Measurements from ENCODE around the gene ARL14EPL. TPM values are rescaled to one million over a fixed set of nuclear protein-coding genes. Genes with fewer than 3 reads are reported as not detected.

Gene ARL14EPL
- total and polyA plus RNA-seq, 8 donors: not detected

- no peaks in the 10 kb centered on the region for H3K4me1 ChIP-seq
- no peaks in the 10 kb centered on the region for H3K9me3 ChIP-seq
- intact Hi-C loops (cut with DNase I): no loop called here
- H3K36me3 ChIP-seq: no peaks in the 10 kb centered on the region
- no peak overlapping the region for H3K4me3 ChIP-seq
- no peak overlapping the region for H3K27ac ChIP-seq
- no peaks in the 10 kb centered on the region for H3K27me3 ChIP-seq
- no peak for DNase-seq
- ATAC-seq: no peak
- TF ChIP-seq CTCF (IDR thresholded peaks at IDR 0.05): no peak
Observed at GRCh38 chr5:116013207-116013785, 19.0 kb upstream of the ARL14EPL start.

GRCh38 chr5:116013936-116014335, 18.3 kb upstream of the ARL14EPL start:
- DNase-seq (no peak), ATAC-seq (no peak)
- H3K4me1 ChIP-seq: no peaks in the 10 kb centered on the region
- no peaks in the 10 kb centered on the region for H3K27me3 ChIP-seq
- intact Hi-C loops (cut with DNase I): no loop called here
- no peaks in the 10 kb centered on the region for H3K9me3 ChIP-seq
- TF ChIP-seq CTCF (IDR thresholded peaks at IDR 0.05): no peak
- no peak overlapping the region for H3K4me3 ChIP-seq
- no peaks in the 10 kb centered on the region for H3K36me3 ChIP-seq
- H3K27ac ChIP-seq: no peak overlapping the region

- Histone ChIP-seq H3K27me3 (no peaks in the 10 kb centered on the region), H3K4me1 (no peaks in the 10 kb centered on the region), H3K27ac (no peak overlapping the region), H3K4me3 (no peak overlapping the region), H3K36me3 (no peaks in the 10 kb centered on the region), H3K9me3 (no peaks in the 10 kb centered on the region)
- no peak for ATAC-seq
- intact Hi-C loops (cut with DNase I): no loop called here
- TF ChIP-seq CTCF (IDR thresholded peaks at IDR 0.05): no peak
- no peak for DNase-seq
Observed at GRCh38 chr5:116023619-116024018, 8.7 kb upstream of the ARL14EPL start.

GRCh38 chr5:116025866-116026265, 6.4 kb upstream of the ARL14EPL start:
- no peak overlapping the region for H3K4me3 ChIP-seq
- no peak for DNase-seq
- no peak for ATAC-seq
- H3K9me3 ChIP-seq: no peaks in the 10 kb centered on the region
- no peaks in the 10 kb centered on the region for H3K36me3 ChIP-seq
- intact Hi-C loops (cut with DNase I): no loop called here
- TF ChIP-seq CTCF (IDR thresholded peaks at IDR 0.05): no peak
- no peaks in the 10 kb centered on the region for H3K4me1 ChIP-seq
- no peaks in the 10 kb centered on the region for H3K27me3 ChIP-seq
- no peak overlapping the region for H3K27ac ChIP-seq

GRCh38 chr5:116032991-116033390, 719 bp downstream of the ARL14EPL start:
- Histone ChIP-seq H3K27ac (no peak overlapping the region), H3K36me3 (no peaks in the 10 kb centered on the region), H3K4me3 (no peak overlapping the region), H3K27me3 (no peaks in the 10 kb centered on the region), H3K4me1 (no peaks in the 10 kb centered on the region), H3K9me3 (no peaks in the 10 kb centered on the region)
- TF ChIP-seq CTCF (IDR thresholded peaks at IDR 0.05): no peak
- no peak for ATAC-seq
- no peak for DNase-seq
- intact Hi-C loops (cut with DNase I): no loop called here

Data from left lung (tissue), 10 donors.